Stimulated activated CD8-positive, alpha-beta memory T cell treated with anti-CD3 and anti-CD28 coated beads, Interleukin-15, amount 100 ng/mL, for 48 hours (primary cell): ENCODE measurements around the gene KRTAP5-6.

Experiments used
- DNase-seq, 2 donors: peaks; one replicate each; pipeline ENCODE4 v3.0.0-alpha.2; 2020; ENCODE audit warnings: low read depth in 2 of 2

Gene KRTAP5-6

GRCh38 chr11:1702506-1702905, 5.5 kb downstream of the KRTAP5-6 start:
- no peak for DNase-seq

- DNase-seq, result no peak
Measured at GRCh38 chr11:1703146-1703545, 6.2 kb downstream of the KRTAP5-6 start.

GRCh38 chr11:1705126-1706052, 8.4 kb downstream of the KRTAP5-6 start:
- no peak for DNase-seq

- DNase-seq, result no peak
Measured at GRCh38 chr11:1706634-1707400, 9.8 kb downstream of the KRTAP5-6 start.

- no peak for DNase-seq
Measured at GRCh38 chr11:1707751-1708150, 10.8 kb downstream of the KRTAP5-6 start.

GRCh38 chr11:1708716-1709115, 11.7 kb downstream of the KRTAP5-6 start:
- DNase-seq, result no peak

- DNase-seq, result no peak
Measured at GRCh38 chr11:1714908-1715885, 18.2 kb downstream of the KRTAP5-6 start.

GRCh38 chr11:1717745-1718144, 20.8 kb downstream of the KRTAP5-6 start:
- no peak for DNase-seq

GRCh38 chr11:1718326-1718725, 21.3 kb downstream of the KRTAP5-6 start:
- DNase-seq, result no peak

GRCh38 chr11:1719781-1720180, 22.8 kb downstream of the KRTAP5-6 start:
- DNase-seq, result no peak

GRCh38 chr11:1727096-1727690, 30.2 kb downstream of the KRTAP5-6 start:
- no peak for DNase-seq

GRCh38 chr11:1727861-1728260, 30.9 kb downstream of the KRTAP5-6 start:
- DNase-seq, result no peak

GRCh38 chr11:1728301-1728700, 31.3 kb downstream of the KRTAP5-6 start:
- no peak for DNase-seq

- peak in 1 of 2 donors; percentile 36 for DNase-seq
Measured at GRCh38 chr11:1728931-1729691, 32.1 kb downstream of the KRTAP5-6 start.

GRCh38 chr11:1729692-1730011, 32.7 kb downstream of the KRTAP5-6 start:
- DNase-seq, result no peak

GRCh38 chr11:1730059-1730629, 33.1 kb downstream of the KRTAP5-6 start:
- DNase-seq, result no peak

GRCh38 chr11:1731451-1732059, 34.6 kb downstream of the KRTAP5-6 start:
- no peak for DNase-seq

GRCh38 chr11:1732418-1733008, 35.5 kb downstream of the KRTAP5-6 start:
- DNase-seq, result no peak

GRCh38 chr11:1733009-1733715, 36.2 kb downstream of the KRTAP5-6 start:
- DNase-seq, result no peak
